ENCODE measurements around the gene SNRK.
A peak's percentile ranks its signal among the peaks of the same experiment; 100 is the strongest.

SNRK gene

DNA sequence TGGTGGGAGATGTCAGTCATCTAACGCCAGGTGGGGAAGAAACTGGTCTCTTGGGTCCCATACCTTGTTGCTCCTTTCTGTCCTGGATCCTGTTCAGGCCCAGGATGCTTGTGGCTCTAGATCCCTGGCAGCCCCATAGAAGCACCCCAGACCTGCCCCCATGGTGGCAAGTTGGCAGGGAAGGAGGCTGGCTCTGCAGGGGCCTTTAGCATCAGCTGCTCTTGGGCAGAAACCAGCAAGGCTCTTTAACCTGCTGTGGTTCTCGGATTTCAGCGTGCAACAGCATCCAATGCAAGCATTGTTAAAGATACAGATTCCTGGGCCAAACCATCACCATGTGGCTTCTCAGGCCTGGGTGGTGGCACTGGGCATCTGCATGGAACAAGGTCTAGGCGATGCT lies 75.8 kb downstream of the SNRK start:
- H3K4me3 ChIP-seq (replicated peaks; ENCODE audit: low read depth, low read length) = no peak overlapping the region
- DNase-seq (ENCODE audit: low read depth) = no peak
- TF ChIP-seq, protein P1, sequence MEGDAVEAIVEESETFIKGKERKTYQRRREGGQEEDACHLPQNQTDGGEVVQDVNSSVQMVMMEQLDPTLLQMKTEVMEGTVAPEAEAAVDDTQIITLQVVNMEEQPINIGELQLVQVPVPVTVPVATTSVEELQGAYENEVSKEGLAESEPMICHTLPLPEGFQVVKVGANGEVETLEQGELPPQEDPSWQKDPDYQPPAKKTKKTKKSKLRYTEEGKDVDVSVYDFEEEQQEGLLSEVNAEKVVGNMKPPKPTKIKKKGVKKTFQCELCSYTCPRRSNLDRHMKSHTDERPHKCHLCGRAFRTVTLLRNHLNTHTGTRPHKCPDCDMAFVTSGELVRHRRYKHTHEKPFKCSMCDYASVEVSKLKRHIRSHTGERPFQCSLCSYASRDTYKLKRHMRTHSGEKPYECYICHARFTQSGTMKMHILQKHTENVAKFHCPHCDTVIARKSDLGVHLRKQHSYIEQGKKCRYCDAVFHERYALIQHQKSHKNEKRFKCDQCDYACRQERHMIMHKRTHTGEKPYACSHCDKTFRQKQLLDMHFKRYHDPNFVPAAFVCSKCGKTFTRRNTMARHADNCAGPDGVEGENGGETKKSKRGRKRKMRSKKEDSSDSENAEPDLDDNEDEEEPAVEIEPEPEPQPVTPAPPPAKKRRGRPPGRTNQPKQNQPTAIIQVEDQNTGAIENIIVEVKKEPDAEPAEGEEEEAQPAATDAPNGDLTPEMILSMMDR (IDR thresholded peaks at IDR 0.05; ENCODE audit: low read length, missing control alignments) = no peak

DNA sequence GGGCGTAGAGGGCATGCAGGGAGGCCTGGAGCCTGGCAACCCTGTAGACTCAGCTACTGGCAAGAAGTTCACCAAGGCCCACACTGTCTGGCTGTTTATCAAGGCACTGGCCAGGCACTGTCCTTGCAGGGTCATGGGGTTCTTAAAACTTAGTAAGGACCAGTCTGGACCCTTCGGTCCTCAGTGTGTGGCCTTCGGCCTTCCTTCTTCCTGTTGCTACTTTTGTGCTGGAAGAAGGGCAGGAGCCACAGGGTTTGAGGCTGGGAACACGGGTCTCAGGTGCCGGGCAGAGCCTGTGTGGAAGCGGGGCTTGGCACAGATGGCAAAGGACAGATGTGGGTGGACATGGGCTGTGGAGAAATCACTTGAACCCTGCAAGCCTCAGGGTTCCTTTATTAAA lies 76.6 kb downstream of the SNRK start:
- no peak overlapping the region for H3K4me3 ChIP-seq (replicated peaks; ENCODE audit: low read depth, low read length)
- no peak for DNase-seq (ENCODE audit: low read depth)
- TF ChIP-seq, protein P1 (IDR thresholded peaks at IDR 0.05; ENCODE audit: low read length, missing control alignments) = no peak

DNA sequence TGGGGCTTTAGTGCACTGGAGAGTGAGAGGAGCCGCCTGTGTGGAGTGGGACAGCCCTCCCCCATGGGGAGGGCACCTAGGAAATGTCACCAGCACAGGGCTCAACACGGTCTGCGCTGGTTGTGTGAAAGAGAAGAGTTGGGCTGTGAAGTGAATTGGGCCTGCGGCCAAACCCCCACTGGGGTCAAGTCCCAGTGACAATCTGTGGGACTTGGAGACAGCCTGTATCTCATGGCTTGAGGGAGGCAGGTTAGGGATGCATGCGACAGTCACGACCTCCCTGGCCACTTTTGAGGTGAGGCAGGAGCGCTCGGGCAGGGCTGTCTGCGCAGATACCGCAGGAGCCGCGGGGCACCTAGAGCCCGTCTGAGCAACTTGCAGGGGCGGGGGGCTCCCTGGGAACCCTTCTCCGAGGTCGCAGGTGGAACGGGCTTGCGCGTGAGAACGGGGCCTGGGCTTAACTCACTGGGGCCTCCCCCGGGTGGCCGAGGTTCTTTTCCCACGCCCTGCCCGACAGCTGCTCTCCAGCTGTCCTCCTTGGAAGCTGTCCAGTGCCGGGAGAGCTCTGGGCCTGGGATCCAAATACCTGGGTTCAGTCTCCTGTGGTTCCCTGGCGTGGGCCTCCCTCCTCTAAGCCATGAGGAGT lies 77.4 kb downstream of the SNRK start:
- DNase-seq (ENCODE audit: low read depth) = peak; percentile 78
- TF ChIP-seq, protein P1 (IDR thresholded peaks at IDR 0.05; ENCODE audit: low read length, missing control alignments) = no peak
- H3K4me3 ChIP-seq (replicated peaks; ENCODE audit: low read depth, low read length) = no peak overlapping the region

DNA sequence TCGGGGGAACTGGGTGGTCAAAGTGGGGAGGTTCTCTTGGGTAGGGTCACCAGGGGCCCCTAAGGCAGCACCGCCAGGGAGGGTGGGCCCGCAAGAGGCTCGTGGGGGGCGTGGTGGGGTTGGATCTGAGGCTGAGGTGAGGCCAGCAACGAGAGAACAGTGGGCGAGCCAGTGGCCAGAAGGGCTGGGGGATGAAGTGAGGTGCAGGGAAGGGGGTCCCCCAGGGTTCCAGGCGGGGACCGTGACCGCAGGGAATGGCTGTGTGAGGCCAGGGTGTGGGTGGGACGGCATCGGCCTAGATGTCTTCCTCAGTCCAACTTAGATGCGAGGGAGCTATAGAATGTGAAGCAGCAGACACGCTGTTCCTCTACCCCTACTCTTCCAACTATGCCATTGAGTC lies 78.2 kb downstream of the SNRK start:
- no peak overlapping the region for H3K4me3 ChIP-seq (replicated peaks; ENCODE audit: low read depth, low read length)
- no peak for DNase-seq (ENCODE audit: low read depth)
- TF ChIP-seq, protein P1 (IDR thresholded peaks at IDR 0.05; ENCODE audit: low read length, missing control alignments) = no peak

DNA sequence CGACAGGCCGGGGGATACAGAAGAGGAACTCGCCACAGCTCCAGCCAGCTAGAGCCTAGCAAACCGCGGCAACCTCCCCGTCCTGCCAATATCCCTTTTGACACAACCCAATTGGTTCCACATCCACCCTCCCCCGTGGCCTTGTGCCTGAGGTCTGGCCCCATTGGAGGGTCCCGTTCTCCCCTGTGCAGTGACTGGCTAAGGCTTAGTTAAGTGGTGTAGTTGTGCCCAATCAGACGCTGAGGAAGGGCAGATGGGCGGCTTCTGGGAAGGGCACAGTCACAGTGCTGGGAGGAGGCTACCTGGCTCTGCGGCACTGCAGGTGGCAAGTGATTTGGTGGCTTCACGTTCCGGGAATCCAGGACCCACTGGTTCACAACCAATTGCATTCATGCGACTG lies 78.6 kb downstream of the SNRK start:
- TF ChIP-seq, protein P1 (IDR thresholded peaks at IDR 0.05; ENCODE audit: low read length, missing control alignments) = no peak
- H3K4me3 ChIP-seq (replicated peaks; ENCODE audit: low read depth, low read length) = no peak overlapping the region
- no peak for DNase-seq (ENCODE audit: low read depth)

DNA sequence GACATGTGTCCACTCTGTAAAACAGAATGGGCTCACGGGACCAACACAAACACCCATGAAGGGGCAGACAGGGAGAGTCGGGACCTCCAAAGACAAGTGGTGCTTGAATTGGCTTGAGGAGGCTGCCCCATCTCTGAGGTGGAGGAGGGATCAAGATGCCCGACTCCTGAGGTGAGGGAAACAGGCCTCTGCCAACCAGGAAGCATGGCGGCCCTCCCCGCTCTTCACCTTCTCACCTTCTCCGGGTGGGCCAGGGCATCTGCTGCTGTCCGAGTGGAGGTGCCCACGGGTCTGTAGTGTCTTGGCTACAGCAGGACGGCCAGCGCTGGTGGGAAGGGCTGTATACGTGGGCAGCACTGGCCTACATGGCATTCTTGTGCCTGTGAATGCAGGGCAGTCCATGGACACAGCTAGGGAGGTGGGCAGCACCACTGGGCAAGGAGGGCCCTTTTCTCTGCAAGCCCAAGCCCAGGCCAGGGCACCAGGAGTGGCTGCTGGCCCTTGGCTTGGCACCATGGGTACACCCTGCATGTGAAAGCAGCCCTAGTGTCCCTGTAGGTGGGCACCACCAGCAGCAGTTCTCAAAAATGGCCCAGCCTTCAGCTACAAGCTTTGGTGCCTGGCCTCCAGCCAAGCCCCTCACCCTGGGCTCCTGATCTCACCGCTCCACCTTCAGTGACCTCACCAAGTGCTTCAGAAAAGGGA lies 79.4 kb downstream of the SNRK start:
- H3K4me3 ChIP-seq (replicated peaks; ENCODE audit: low read depth, low read length) = no peak overlapping the region
- TF ChIP-seq, protein P1 (IDR thresholded peaks at IDR 0.05; ENCODE audit: low read length, missing control alignments) = no peak
- no peak for DNase-seq (ENCODE audit: low read depth)

DNA sequence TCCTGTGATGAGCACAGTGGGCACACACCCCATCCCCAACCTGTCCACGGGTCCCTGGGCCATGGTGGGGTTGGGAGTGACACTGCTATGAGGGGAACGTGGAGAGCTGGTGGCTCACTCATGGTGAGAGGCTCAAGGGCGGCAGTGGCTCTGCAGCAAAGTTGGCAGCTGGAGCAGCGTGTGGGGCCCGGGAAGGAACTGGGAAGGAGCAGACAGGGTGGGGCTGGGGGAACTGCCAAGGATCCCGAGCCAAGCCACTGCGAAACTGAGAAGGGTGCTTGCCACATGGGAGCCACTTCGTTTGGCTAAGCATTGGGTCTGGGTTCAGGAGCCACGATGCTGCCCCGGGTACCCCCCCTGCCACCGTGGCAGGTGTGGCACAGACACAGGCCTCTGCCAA lies 80.1 kb downstream of the SNRK start:
- TF ChIP-seq, protein P1 (IDR thresholded peaks at IDR 0.05; ENCODE audit: low read length, missing control alignments) = no peak
- H3K4me3 ChIP-seq (replicated peaks; ENCODE audit: low read depth, low read length) = no peak overlapping the region
- no peak for DNase-seq (ENCODE audit: low read depth)
